ENCODE data around the gene RASL11B. TPM values are rescaled to one million over a fixed set of nuclear protein-coding genes. Genes with fewer than 3 reads are reported as not detected.
A peak's percentile ranks its signal among the peaks of the same experiment; 100 is the strongest.

Gene RASL11B
- total RNA-seq, 1 donor from 2014 or later = 1.3 TPM

GRCh38 chr4:52904421-52904820 lies 42.3 kb downstream of the RASL11B start:
- DNase-seq (ENCODE audit: low read depth) (no peak), FAIRE-seq (no peak)
- TF ChIP-seq CTCF (IDR thresholded peaks at IDR 0.05; ENCODE audit: insufficient read depth, low read length, severe bottlenecking) = no peak
- Histone ChIP-seq H3K36me3 (ENCODE audit: control insufficient read depth, insufficient read depth, low read length) (no peaks in the 10 kb centered on the region), H3K4me3 (ENCODE audit: low read depth, low read length) (no peak overlapping the region), H3K27me3 (ENCODE audit: control insufficient read depth, insufficient read depth, low read length) (no peaks in the 10 kb centered on the region)

GRCh38 chr4:52907510-52907909 lies 45.4 kb downstream of the RASL11B start:
- Histone ChIP-seq H3K27me3 (ENCODE audit: control insufficient read depth, insufficient read depth, low read length) (no peaks in the 10 kb centered on the region), H3K4me3 (ENCODE audit: low read depth, low read length) (no peak overlapping the region), H3K36me3 (ENCODE audit: control insufficient read depth, insufficient read depth, low read length) (no peaks in the 10 kb centered on the region)
- DNase-seq (ENCODE audit: low read depth) = no peak
- no peak for TF ChIP-seq CTCF (IDR thresholded peaks at IDR 0.05; ENCODE audit: insufficient read depth, low read length, severe bottlenecking)
- no peak for FAIRE-seq

GRCh38 chr4:52910115-52910514 lies 48.0 kb downstream of the RASL11B start:
- H3K4me3 ChIP-seq (ENCODE audit: low read depth, low read length) = no peak overlapping the region
- FAIRE-seq = no peak
- H3K27me3 ChIP-seq (ENCODE audit: control insufficient read depth, insufficient read depth, low read length) = no peaks in the 10 kb centered on the region
- DNase-seq (ENCODE audit: low read depth) = no peak
- TF ChIP-seq CTCF (IDR thresholded peaks at IDR 0.05; ENCODE audit: insufficient read depth, low read length, severe bottlenecking) = no peak
- no peaks in the 10 kb centered on the region for H3K36me3 ChIP-seq (ENCODE audit: control insufficient read depth, insufficient read depth, low read length)

- TF ChIP-seq CTCF (IDR thresholded peaks at IDR 0.05; ENCODE audit: insufficient read depth, low read length, severe bottlenecking) = peak; percentile 78
- no peak overlapping the region for H3K4me3 ChIP-seq (ENCODE audit: low read depth, low read length)
- H3K27me3 ChIP-seq (ENCODE audit: control insufficient read depth, insufficient read depth, low read length) = no peaks in the 10 kb centered on the region
- DNase-seq (ENCODE audit: low read depth) = peak; percentile 76
- peak; percentile 28 for FAIRE-seq
- H3K36me3 ChIP-seq (ENCODE audit: control insufficient read depth, insufficient read depth, low read length) = no peaks in the 10 kb centered on the region
Measured at GRCh38 chr4:52911684-52912294, 49.7 kb downstream of the RASL11B start.

- no peaks in the 10 kb centered on the region for H3K36me3 ChIP-seq (ENCODE audit: control insufficient read depth, insufficient read depth, low read length)
- no peak overlapping the region for H3K4me3 ChIP-seq (ENCODE audit: low read depth, low read length)
- no peaks in the 10 kb centered on the region for H3K27me3 ChIP-seq (ENCODE audit: control insufficient read depth, insufficient read depth, low read length)
- FAIRE-seq (no peak), DNase-seq (ENCODE audit: low read depth) (no peak)
- TF ChIP-seq CTCF (IDR thresholded peaks at IDR 0.05; ENCODE audit: insufficient read depth, low read length, severe bottlenecking) = no peak
Measured at GRCh38 chr4:52912608-52913007, 50.5 kb downstream of the RASL11B start.

GRCh38 chr4:52914051-52914605 lies 52.0 kb downstream of the RASL11B start:
- Histone ChIP-seq H3K36me3 (ENCODE audit: control insufficient read depth, insufficient read depth, low read length) (no peaks in the 10 kb centered on the region), H3K4me3 (ENCODE audit: low read depth, low read length) (no peak overlapping the region), H3K27me3 (ENCODE audit: control insufficient read depth, insufficient read depth, low read length) (no peaks in the 10 kb centered on the region)
- FAIRE-seq (no peak), DNase-seq (ENCODE audit: low read depth) (peak; percentile 33)
- TF ChIP-seq CTCF (IDR thresholded peaks at IDR 0.05; ENCODE audit: insufficient read depth, low read length, severe bottlenecking) = no peak
